H1 (cell line): ENCODE data around the gene RNF123. TPM values are rescaled to one million over a fixed set of nuclear protein-coding genes. Genes with fewer than 3 reads are reported as not detected.

Source experiments
- BCL11A ChIP-seq, 2 experiments: IDR thresholded peaks; one replicate each; pipeline ENCODE4 v1.6.1; 2011; ENCODE audit warnings: low read depth in 2 of 2, low read length in 2 of 2, mild to moderate bottlenecking in 2 of 2
- CHD1 ChIP-seq: IDR thresholded peaks from 2 replicates; pipeline ENCODE4 v1.6.1; 2012; ENCODE audit warnings: low read depth, low read length, improper control_type of control experiment
- EGR1 ChIP-seq: IDR thresholded peaks from 2 replicates; pipeline ENCODE4 v1.6.1; 2011; ENCODE audit warnings: low read depth, low read length, borderline replicate concordance
- EP300 ChIP-seq, 2 experiments: IDR thresholded peaks; 1 replicate in 1 of 2; 2 replicates in 1 of 2; pipeline ENCODE4 v1.6.1; 2011 to 2012; ENCODE audit warnings: low read depth in 2 of 2, low read length in 2 of 2, mild to moderate bottlenecking in 2 of 2, borderline replicate concordance in 1 of 2, inconsistent platforms in 1 of 2, moderate library complexity in 1 of 2
- GABPA ChIP-seq: IDR thresholded peaks from 2 replicates; pipeline ENCODE4 v1.6.1; 2011; ENCODE audit warnings: mild to moderate bottlenecking, low read length, moderate library complexity, borderline replicate concordance; ENCODE audit not compliant: insufficient read depth
- HDAC6 ChIP-seq: IDR thresholded peaks from one replicate; pipeline ENCODE4 v1.7.1; 2012; ENCODE audit warnings: low read depth, mild to moderate bottlenecking, inconsistent platforms, low read length, moderate library complexity
- NRF1 ChIP-seq: IDR thresholded peaks from 2 replicates; pipeline ENCODE4 v1.6.1; 2011; ENCODE audit warnings: mild to moderate bottlenecking, low read depth, low read length, improper control_type of control experiment
- polyA plus RNA-seq, 7 experiments: library from polyadenylated mRNA; depleted of rRNA in 3 of 7; stranded (reverse) in 5 of 7; unstranded in 2 of 7; fragments of >200 nt in 5 of 7; fragments of 200-250 nt in 2 of 7; gene quantifications; 1 replicate in 5 of 7; 2 replicates in 1 of 7; 4 replicates in 1 of 7; pipeline versions ENCODE4 v1.2.1 to v1.2.3, GENCODE V29; 2011 to 2013; ENCODE audit warnings: missing spikeins in 2 of 7, mixed read lengths in 2 of 7
- total RNA-seq: library from RNA; stranded (reverse); fragmentation: NEBNext Ultra II Directional; extraction: Animal tissue kit (Norgen Biotek cat#: 25700); gene quantifications from 2 replicates; pipeline ENCODE4 v1.2.1, GENCODE V29; 2021

RNF123 gene
- total and polyA plus RNA-seq, 2 of the 8 experiments (the other 6 are each of a cell fraction or from before 2014, with no cell fraction given) = 30.5 to 57.7 TPM

DNA sequence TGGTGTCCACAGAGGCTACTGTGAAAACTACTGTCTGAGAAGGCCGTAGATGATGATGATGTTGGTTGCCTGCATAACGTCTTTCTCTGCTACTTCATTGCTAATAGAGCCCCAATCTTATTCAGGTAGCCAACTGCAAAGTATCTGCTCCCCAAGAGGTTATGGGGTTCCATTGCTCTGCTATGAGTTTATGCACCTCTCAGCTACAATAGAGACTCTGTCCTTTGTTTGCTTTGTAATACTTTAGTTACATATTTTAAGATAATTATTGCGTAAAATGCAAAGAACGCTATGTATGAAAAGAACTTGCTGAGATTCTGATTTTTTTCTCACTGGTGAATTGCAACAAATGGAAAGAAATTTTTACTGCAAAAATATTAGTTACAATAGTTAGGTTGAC lies 62.1 kb downstream of the RNF123 start (continued):
- no peak for TF ChIP-seq EP300 (IDR thresholded peaks at IDR 0.05; ENCODE audit: borderline replicate concordance in 1 of 2, low read depth in 2 of 2, low read length in 2 of 2)
- TF ChIP-seq BCL11A (IDR thresholded peaks at IDR 0.05; ENCODE audit: low read depth in 2 of 2, low read length in 2 of 2) = no peak
- TF ChIP-seq HDAC6 = no peak
- no peak for TF ChIP-seq EGR1
- no peak for TF ChIP-seq NRF1
- no peak for TF ChIP-seq GABPA
- TF ChIP-seq CHD1 = no peak
- TF ChIP-seq, all 59 proteins: peak for 0
